Stimulated activated CD8-positive, alpha-beta memory T cell treated with anti-CD3 and anti-CD28 coated beads, Interleukin-15, amount 100 ng/mL, for 4 hours (primary cell): ENCODE data around the gene FLG.
A peak's percentile ranks its signal among the peaks of the same experiment; 100 is the strongest.
"Not testable (repeated sequence)": the region's sequence is repeated elsewhere in the genome, so short reads cannot be mapped to it uniquely, and the experiment has no call there.

ENCODE experiments used
- DNase-seq, 2 donors: peaks; one replicate each; pipeline ENCODE4 v3.0.0-alpha.2; 2020; ENCODE audit warnings: low read depth in 2 of 2

The FLG gene

DNA sequence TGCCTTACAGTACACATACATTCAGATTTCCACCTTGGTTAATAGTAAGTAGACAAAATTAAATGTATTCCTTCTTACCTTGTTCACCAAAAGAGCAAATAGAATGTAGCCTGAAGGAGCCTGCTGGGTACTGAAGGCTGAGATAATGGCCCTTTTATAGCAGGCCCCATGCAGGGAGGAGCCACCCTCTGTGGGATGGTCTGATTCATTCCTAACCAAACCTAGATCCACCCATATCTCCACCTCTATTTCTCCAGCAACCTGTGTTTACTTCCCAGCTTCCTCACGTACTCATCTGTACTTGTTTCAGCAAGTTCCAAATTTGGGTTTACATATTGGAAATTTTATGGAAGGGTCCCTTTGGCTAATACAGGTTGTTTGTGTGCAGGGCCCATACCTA, at the start of gene FLG:
FLG (minus strand) TSS at position 129 of the 400 bp plus-strand sequence. CDS start 9,783 bp downstream, outside the sequence.
- no peak for DNase-seq

DNA sequence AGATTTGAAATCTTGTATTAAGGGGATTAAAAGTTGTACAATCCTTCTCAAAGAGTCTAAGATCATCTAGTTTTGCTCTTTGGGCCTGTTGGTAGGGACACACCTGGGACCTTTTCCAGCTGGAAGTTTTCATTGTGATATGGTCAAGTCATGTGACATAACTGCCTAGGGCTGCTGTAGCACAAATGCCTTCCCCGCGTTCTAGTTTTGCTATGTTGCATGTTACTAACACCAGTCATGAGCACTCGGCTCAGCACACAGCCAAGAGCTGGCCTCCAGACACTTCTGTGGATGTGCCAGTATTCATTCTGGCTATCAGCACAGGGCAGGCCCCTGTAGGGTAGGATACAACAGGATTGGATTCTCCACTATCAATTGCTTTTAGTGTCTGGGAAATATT, 49.4 kb upstream of the FLG start:
- DNase-seq: no peak

DNA sequence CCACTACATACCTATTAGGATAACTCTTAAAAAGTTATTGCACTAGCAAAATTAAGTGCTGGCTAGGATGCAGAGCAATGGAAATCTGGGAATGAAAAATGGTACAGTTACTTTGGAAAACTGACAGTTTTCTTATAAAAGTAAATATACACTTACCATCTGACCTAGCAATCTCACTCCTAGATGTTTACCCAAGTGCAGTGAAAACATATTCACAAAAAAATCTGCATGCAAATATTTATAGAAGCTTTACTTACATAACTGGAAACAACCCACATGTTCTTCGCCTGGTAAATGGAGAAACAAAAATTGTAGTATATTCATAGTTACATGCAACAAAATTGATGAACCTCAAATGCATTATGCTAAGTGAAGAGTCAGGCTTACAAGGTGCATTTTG, 47.6 kb upstream of the FLG start:
- DNase-seq: no peak

- no peak for DNase-seq
Measured at GRCh38 chr1:152367436-152367835, 42.4 kb upstream of the FLG start.

GRCh38 chr1:152359906-152360305, 34.9 kb upstream of the FLG start, which contains the start of gene FLG2:
TSS of gene FLG2 (minus strand) at chr1:152360006. CDS start at chr1:152358884, 1,122 bp downstream.
- DNase-seq: no peak

GRCh38 chr1:152356736-152357135, 31.7 kb upstream of the FLG start:
- DNase-seq: no peak

DNA sequence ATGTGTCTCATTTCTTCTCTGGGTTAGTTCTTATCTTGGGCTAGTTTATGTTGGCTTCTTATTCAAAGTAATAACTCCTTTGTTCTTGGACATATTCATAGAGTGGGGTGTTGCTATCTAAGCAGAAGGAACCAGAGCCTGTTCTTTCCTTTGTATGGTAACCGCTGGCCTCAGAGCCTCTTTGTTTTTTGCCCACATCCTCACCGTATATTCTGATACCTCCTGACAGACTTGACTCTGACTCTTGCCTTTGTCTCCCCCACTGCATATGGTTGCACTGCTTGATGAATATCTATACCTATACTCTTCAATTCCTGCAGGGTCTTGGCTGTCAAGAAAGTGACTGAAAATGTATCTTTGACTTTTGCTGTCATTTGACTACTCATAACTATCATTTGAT, 24.6 kb upstream of the FLG start:
- no peak for DNase-seq

DNA sequence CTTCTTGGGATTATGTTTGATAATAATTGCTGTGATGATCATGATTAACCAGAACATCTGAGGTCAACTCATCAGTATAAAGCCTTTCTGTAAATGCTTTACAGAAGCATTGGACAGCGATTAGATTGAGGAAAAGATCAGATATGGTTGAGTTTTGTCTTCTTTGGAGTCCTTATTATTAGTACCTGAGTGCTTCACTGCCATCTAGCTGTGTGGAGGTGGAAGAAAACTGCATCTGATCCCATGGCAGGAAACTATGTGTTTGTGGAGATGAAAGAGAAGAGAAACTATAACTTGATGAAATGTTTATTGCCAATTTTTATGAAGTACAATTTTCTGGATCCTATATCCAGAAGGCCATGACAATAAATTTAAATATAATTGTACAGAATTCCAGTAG, 23.4 kb upstream of the FLG start:
- DNase-seq: no peak

DNA sequence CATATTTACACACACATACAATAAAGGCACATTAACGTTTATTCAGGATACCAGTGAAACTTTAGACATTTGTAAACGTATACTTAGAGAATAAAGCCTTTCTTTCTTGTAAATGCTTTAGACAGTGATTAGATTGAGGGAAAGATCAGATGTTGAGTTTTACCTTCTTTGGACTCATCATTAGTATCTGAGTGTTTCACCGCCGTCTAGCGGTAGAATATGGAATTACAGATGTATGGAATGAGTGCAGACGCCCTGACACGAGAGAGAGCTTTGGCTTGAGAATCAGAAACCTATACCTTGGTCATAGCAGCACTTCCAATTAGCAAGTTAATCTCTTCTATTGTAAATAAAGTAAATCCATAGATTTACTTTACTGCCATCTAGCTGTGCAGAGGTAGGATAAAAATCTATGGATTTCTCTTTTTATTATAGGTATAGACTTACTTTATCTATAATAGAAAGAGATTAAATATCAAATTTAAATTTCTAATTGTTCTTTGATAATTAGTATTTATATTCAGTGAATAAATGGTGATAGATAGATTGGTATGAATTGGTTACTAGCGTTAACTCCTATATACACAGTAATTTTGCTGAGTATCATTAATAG, 22.2 kb upstream of the FLG start:
- peak in 1 of 2 donors; percentile 15 for DNase-seq

DNA sequence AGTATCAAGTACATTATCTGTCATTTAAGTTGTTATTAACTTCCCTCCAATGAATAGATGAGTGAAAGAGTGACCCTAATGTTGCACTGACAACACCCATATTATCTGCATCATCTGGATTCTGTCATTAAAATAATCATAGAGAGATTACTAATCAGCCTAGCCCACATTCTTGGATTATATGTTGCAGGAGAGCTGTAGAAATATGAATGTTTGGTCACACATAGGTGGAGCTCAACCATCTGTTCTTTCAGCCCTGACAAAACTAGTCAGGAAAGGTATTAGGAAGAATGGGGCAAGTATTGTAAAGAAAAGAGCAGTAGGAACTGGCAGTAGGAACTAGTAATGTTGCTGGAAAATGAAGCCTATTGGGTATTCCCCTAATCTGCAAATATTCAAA, 19.4 kb upstream of the FLG start:
- DNase-seq: no peak

- DNase-seq: no peak
Measured at GRCh38 chr1:152343006-152343405, 18.0 kb upstream of the FLG start.

DNA sequence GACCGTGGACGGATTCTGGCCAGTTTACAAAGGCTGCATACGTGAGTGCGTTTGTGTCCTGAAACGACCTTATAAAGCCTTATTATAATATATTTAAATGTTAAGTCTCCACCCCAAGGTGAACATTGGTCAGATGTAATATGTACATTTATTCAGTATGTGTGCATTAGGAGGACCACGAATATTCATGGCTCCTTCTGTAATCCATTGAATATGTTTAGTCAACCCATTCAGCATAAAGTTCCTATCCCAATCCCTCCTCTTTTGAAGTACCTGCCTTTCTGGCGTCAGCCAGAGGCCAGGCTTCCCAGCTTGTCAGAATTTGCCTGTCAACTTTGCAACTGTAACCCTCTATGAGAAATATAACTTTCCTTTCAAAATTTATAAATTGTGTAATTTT, 10.4 kb upstream of the FLG start:
- no peak for DNase-seq

GRCh38 chr1:152328801-152329391, 3.9 kb upstream of the FLG start:
- DNase-seq: no peak

DNA sequence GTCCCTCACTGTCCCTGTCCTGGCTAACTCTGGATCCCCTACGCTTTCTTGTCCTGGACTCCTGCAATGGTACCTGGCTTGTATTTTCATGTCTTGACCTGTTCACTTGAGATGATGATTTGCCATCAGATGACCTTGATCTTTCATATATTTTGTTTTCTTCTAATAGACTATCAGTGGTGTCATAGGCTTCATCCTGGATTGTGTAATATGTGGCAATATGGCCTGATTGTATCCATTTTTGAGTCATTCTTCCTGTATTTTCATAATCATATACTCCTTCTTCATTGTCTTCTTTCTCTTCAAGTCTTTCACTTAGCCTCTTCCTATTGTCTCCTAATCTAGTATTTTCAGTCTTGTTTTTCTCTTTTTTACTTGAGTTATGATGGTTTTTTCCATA, 11.1 kb downstream of the FLG start:
- no peak for DNase-seq

DNA sequence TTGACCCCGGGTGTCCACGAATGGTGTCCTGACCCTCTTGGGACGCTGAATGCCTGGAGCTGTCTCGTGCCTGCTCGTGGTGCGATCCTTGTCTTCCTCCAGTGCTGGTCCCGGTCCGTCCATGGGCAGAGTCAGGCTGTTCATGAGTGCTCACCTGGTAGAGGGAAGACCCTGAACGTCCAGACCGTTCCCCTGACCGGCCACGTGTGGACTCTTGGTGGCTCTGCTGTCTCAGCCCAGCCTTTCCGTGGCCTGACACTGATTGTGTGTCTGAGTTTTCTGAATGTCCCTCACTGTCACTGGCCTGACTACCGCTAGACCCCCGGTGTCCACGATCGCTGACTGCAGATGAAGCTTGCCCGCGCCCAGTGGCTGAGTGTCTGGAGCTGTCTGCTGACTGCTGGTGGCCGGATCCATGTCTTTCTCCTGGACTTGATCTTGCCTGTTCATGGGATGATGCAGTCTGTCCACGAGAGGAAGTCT, 11.7 kb downstream of the FLG start:
- DNase-seq: no peak

- DNase-seq: not testable (repeated sequence)
Measured at GRCh38 chr1:152312169-152312568, 12.9 kb downstream of the FLG start.

GRCh38 chr1:152309955-152310354, 15.1 kb downstream of the FLG start:
- DNase-seq: no peak

- not testable (repeated sequence) for DNase-seq
Measured at GRCh38 chr1:152309320-152309901, 15.6 kb downstream of the FLG start.

- DNase-seq: not testable (repeated sequence)
Measured at GRCh38 chr1:152308758-152309157, 16.3 kb downstream of the FLG start.

- not testable (repeated sequence) for DNase-seq
Measured at GRCh38 chr1:152307970-152308369, 17.1 kb downstream of the FLG start.

- not testable (repeated sequence) for DNase-seq
Measured at GRCh38 chr1:152306123-152306522, 18.9 kb downstream of the FLG start.

DNA sequence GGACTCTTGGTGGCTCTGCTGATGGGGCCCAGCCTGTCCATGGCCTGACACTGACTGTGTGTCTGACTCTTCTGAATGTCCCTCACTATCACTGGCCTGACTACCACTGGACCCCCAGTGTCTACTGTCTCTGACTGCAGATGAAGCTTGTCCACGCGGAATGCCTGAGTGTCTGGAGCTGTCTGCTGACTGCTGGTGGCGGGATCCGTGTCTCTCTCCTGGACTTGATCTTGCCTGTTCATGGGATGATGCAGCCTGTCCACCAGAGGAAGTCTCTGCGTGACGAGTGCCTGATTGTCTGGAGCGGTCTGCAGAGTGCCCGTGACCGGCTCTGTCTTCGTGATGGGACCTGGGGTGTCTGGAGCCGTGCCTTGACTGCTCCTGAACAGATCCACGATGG, 20.3 kb downstream of the FLG start:
- not testable (repeated sequence) for DNase-seq
